Measurements from ENCODE around the gene BCAS3.

- TF ChIP-seq CTCF (IDR thresholded peaks at IDR 0.05 in 4 of 5, conservative IDR thresholded peaks at IDR 0.05 in 1 of 5): no peak
- no peak for TF ChIP-seq POLR2A (IDR thresholded peaks at IDR 0.05)
These were observed 231.8 kb downstream of the BCAS3 start for GRCh38 chr17:60909405-60909804.
